ENCODE results near the gene THUMPD1.
A peak's percentile ranks its signal among the peaks of the same experiment; 100 is the strongest.
"Not testable (repeated sequence)": the region's sequence is repeated elsewhere in the genome, so short reads cannot be mapped to it uniquely, and the experiment has no call there.

Gene THUMPD1

GRCh38 chr16:20747030-20747816, 5.6 kb upstream of the THUMPD1 start:
- no peak for DNase-seq (ENCODE audit: low read depth, low spot score)

- no peak for DNase-seq (ENCODE audit: low read depth, low spot score)
These were observed 4.8 kb upstream of the THUMPD1 start for GRCh38 chr16:20746461-20746860.

- DNase-seq (ENCODE audit: low read depth, low spot score), result no peak
These were observed 3.4 kb upstream of the THUMPD1 start for GRCh38 chr16:20744922-20745440.

- no peak for DNase-seq (ENCODE audit: low read depth, low spot score)
These were observed 2.0 kb upstream of the THUMPD1 start for GRCh38 chr16:20743591-20743990.

- peak; percentile 11 for DNase-seq (ENCODE audit: low read depth, low spot score)
These were observed 607 bp downstream of the THUMPD1 start for GRCh38 chr16:20740901-20741521.

GRCh38 chr16:20740007-20740883, 1.4 kb downstream of the THUMPD1 start:
- no peak for DNase-seq (ENCODE audit: low read depth, low spot score)

GRCh38 chr16:20735490-20735889, 6.1 kb downstream of the THUMPD1 start:
- DNase-seq (ENCODE audit: low read depth, low spot score), result no peak

- DNase-seq (ENCODE audit: low read depth, low spot score), result no peak
These were observed 6.8 kb downstream of the THUMPD1 start for GRCh38 chr16:20734782-20735181.

- no peak for DNase-seq (ENCODE audit: low read depth, low spot score)
These were observed 7.6 kb downstream of the THUMPD1 start for GRCh38 chr16:20734056-20734455.

GRCh38 chr16:20729141-20729540, 12.5 kb downstream of the THUMPD1 start:
- DNase-seq (ENCODE audit: low read depth, low spot score), result no peak

GRCh38 chr16:20727181-20727580, 14.4 kb downstream of the THUMPD1 start:
- DNase-seq (ENCODE audit: low read depth, low spot score), result no peak

- no peak for DNase-seq (ENCODE audit: low read depth, low spot score)
These were observed 15.0 kb downstream of the THUMPD1 start for GRCh38 chr16:20726661-20727060.

GRCh38 chr16:20720251-20720650, 21.4 kb downstream of the THUMPD1 start:
- DNase-seq (ENCODE audit: low read depth, low spot score), result no peak

- not testable (repeated sequence) for DNase-seq (ENCODE audit: low read depth, low spot score)
These were observed 23.9 kb downstream of the THUMPD1 start for GRCh38 chr16:20717718-20718117.

- no peak for DNase-seq (ENCODE audit: low read depth, low spot score)
These were observed 30.2 kb downstream of the THUMPD1 start for GRCh38 chr16:20711277-20711911.

GRCh38 chr16:20708129-20708528, 33.5 kb downstream of the THUMPD1 start:
- not testable (repeated sequence) for DNase-seq (ENCODE audit: low read depth, low spot score)

GRCh38 chr16:20707461-20707860, 34.2 kb downstream of the THUMPD1 start:
- no peak for DNase-seq (ENCODE audit: low read depth, low spot score)

GRCh38 chr16:20705972-20706371, 35.6 kb downstream of the THUMPD1 start:
- not testable (repeated sequence) for DNase-seq (ENCODE audit: low read depth, low spot score)

GRCh38 chr16:20704281-20704680, 37.3 kb downstream of the THUMPD1 start:
- no peak for DNase-seq (ENCODE audit: low read depth, low spot score)

GRCh38 chr16:20701692-20702091, 39.9 kb downstream of the THUMPD1 start:
- not testable (repeated sequence) for DNase-seq (ENCODE audit: low read depth, low spot score)

GRCh38 chr16:20696618-20697017, 45.0 kb downstream of the THUMPD1 start:
- no peak for DNase-seq (ENCODE audit: low read depth, low spot score)
